CD1c-positive myeloid dendritic cell (primary cell): ENCODE data around the gene RUBCNL.
A peak's percentile ranks its signal among the peaks of the same experiment; 100 is the strongest.
"Not testable (repeated sequence)": the region's sequence is repeated elsewhere in the genome, so short reads cannot be mapped to it uniquely, and the experiment has no call there.

Source experiments
- DNase-seq: peaks from one replicate; pipeline ENCODE4 v3.0.0-alpha.2; 2016; ENCODE audit errors: extremely low spot score

RUBCNL gene

DNA sequence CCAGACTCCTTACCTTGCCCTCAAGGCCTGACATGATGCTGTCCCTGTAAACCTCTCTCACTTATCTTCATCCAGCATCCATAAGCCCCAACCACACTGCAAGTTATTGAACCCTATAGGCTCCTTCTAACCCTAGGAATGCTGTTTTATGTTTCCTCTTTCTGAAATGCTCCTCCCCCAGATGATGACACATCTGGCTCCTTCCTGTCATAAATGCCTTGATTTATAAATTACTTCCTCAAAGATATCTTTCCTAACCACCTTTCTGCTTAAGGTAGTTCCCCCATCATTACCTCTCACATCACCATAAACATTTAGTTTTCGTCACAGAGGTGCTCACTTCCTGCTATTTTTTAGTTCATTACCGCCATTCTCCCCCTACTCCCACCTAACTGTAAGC lies 12.3 kb downstream of the RUBCNL start:
- DNase-seq: peak; percentile 70

DNA sequence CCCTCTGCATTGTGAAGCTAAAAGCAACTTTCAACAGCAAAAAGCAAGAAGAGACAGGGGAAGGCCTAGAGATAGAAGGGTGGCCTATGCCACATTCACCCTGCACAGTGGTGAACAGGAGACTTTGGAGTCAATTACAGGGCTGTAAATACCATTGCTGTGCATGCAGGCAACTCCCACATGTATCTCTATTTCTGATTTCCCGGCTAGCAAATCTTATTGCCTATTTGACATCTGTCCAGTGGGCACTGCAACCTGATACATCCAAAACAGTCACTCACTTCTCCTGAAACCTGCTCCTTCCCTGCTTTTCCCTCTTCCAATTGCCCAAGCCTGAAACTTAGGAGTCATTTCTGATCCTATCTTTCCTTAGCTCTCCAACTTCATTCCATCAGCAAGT lies 13.4 kb downstream of the RUBCNL start:
- no peak for DNase-seq

DNA sequence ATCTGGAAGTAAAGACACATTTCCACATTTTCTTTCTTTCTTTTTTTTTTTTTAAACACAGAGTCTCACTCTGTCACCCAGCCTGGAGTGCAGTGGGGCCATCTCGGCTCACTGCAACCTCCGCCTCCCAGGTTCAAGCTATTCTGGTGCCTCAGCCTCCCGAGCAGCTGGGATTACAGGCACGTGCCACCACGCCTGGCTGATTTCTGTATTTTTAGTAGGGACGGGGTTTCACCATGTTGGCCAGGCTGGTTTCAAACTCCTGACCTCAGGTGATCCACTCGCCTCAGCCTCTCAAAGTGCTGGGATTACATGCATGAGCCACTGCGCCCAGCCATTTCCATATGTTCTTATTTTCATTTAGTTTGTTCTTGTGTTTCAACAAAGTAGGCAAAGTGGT lies 14.1 kb downstream of the RUBCNL start:
- not testable (repeated sequence) for DNase-seq

GRCh38 chr13:46372071-46372470 lies 15.0 kb downstream of the RUBCNL start:
- no peak for DNase-seq

DNA sequence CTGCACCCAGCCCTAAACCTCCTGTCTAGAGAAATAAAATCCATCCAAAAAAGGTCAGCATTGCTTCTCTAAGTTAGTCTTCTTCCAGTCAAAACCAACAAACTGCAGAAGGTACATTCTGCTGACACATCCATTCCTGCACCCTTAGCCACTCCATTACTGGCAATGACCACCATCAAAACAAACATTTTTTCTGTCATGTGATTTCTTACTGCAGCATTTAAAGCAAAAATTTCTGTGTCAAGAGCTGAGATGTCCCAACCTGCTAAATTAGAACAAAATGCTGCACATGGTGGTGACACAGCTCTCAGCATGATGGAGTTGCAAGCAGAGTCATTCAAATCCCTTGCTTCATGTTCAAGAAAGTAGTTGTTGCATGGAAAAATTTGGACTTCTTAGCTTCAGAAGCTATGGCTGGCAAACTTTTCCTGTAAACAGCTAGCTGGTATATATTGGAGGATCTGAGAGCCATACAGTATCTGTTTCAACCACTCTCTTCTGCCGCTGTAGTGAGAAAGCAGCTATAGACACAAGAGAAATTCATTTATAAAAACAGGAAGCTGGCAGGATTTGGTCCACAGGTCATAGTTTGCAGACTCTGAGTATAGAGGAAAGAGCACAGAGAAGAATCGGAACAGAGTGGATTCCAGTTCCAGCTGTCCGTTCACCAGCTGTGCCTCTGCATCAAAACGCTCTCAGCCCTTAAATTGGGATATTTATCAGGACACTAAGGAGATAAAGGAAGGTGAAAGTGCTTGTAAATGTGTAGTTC lies 17.4 kb downstream of the RUBCNL start:
- DNase-seq: peak; percentile 54

- DNase-seq: peak; percentile 42
Observed at GRCh38 chr13:46367617-46368327, 19.3 kb downstream of the RUBCNL start.

DNA sequence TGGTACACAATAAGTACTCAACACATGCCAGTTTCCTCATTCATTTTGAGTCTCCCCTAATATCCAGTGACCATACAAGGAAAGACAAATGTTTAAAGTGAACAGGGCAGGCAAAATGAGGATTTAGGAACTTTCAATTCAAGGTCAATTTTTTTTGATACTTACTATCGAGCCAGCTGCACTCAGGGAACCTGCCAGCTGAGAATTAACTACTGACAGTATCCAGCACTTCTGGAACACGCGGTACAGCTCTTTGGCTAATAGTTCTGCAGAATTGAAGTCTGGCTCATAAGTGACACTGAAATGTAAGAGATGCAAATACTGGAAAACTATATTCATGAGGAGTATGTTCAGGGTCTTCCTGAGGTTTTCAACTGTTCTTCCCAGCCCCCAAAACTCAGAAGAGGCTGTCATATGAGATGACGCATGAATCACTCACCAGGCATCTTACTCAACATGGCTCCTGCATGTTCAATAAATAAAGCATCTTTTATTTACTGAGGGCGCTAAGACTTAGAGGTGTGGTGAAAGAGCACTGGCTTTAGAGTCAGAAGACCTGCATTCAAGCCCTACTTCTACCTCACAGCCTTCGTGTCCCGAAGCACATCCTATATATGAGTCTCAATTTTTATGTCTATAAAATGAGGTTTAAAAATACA lies 25.6 kb downstream of the RUBCNL start:
- DNase-seq: no peak

DNA sequence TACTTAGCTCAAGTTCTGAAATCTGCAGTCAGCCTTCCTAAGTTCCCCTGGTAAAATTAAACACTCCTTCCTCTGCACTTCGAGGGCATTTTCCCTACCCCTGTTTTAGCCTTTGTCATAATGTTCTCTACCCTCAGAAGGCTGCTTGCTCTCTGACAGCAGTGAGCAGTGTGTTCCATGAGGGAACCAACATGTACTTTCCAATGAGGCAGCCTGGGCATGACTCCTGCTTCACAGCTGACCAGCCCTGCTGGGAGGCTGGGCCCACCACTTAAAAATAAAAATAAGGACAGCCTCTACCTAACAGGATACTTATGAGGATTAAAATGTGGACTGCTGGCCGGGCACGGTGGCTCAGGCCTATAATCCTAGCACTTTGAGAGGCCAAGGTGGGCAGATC lies 26.4 kb downstream of the RUBCNL start:
- DNase-seq: no peak

- no peak for DNase-seq
Observed at GRCh38 chr13:46359714-46360113, 27.3 kb downstream of the RUBCNL start.

GRCh38 chr13:46355901-46356590 lies 31.0 kb downstream of the RUBCNL start:
- no peak for DNase-seq

DNA sequence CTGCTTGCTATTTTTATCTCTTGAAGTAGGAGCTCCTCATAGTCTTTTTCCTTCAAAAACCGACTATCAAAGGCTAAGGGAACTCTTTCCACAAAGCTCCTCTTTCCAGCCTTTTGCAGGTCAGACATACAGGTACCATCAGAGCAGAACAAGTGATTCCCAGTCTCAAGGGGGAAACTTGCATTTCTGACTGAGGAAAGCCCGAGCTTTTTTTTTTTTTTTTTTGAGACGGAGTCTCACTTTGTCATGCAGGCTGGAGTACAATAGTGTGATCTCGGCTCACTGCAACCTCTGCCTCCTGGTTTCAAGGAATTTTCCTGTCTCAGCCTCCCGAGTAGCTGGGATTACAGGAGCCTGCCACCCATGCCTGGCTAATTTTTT lies 32.0 kb downstream of the RUBCNL start:
- no peak for DNase-seq

- DNase-seq: peak; percentile 92
Observed at GRCh38 chr13:46354156-46355087, 32.6 kb downstream of the RUBCNL start.

- DNase-seq: peak; percentile 81
Observed at GRCh38 chr13:46352805-46353204, 34.2 kb downstream of the RUBCNL start.

- no peak for DNase-seq
Observed at GRCh38 chr13:46350003-46350402, 37.0 kb downstream of the RUBCNL start.

DNA sequence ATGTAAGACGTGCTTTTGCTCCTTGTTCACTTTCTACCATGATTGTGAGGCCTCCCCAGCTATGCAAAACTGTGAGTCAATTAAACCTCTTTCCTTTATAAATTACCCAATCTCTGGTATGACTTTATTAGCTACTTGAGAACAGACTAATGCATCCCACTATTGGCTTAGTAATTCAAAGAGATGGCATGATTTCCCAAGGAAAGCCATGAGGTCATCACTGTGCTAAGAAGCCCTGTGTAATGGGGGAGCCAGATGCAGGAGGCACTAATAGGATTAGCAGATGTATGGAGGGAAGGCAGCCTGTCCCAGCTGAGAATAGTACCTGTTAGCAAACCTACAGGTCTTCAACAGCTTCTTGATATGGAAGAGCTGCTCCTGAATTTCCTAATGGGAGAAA lies 38.1 kb downstream of the RUBCNL start:
- no peak for DNase-seq

- DNase-seq: no peak
Observed at GRCh38 chr13:46347277-46347676, 39.8 kb downstream of the RUBCNL start.

- no peak for DNase-seq
Observed at GRCh38 chr13:46345866-46346265, 41.2 kb downstream of the RUBCNL start.

- DNase-seq: no peak
Observed at GRCh38 chr13:46345398-46345797, 41.7 kb downstream of the RUBCNL start.

- DNase-seq: no peak
Observed at GRCh38 chr13:46343279-46343994, 43.6 kb downstream of the RUBCNL start.

GRCh38 chr13:46342538-46342937 lies 44.5 kb downstream of the RUBCNL start:
- DNase-seq: no peak
